Retina (tissue), 1 donor: ENCODE data around the gene TMTC2.

Experiments
- DNase-seq: peaks from one replicate; pipeline ENCODE4 v3.0.0-alpha.2; 2016

Gene TMTC2

GRCh38 chr12:83031196-83031595, 344.5 kb downstream of the TMTC2 start:
- no peak for DNase-seq

GRCh38 chr12:83036847-83037246, 350.1 kb downstream of the TMTC2 start:
- no peak for DNase-seq

- no peak for DNase-seq
Measured at GRCh38 chr12:83039413-83039812, 352.7 kb downstream of the TMTC2 start.

GRCh38 chr12:83040339-83040738, 353.6 kb downstream of the TMTC2 start:
- no peak for DNase-seq

- DNase-seq: no peak
Measured at GRCh38 chr12:83040991-83041390, 354.3 kb downstream of the TMTC2 start.

- no peak for DNase-seq
Measured at GRCh38 chr12:83042441-83043200, 355.9 kb downstream of the TMTC2 start.

- DNase-seq: no peak
Measured at GRCh38 chr12:83044736-83045135, 358.0 kb downstream of the TMTC2 start.

- DNase-seq: no peak
Measured at GRCh38 chr12:83046019-83046418, 359.3 kb downstream of the TMTC2 start.

- DNase-seq: no peak
Measured at GRCh38 chr12:83049306-83049705, 362.6 kb downstream of the TMTC2 start.

- DNase-seq: no peak
Measured at GRCh38 chr12:83052890-83053541, 366.3 kb downstream of the TMTC2 start.

- DNase-seq: no peak
Measured at GRCh38 chr12:83057436-83057835, 370.7 kb downstream of the TMTC2 start.

GRCh38 chr12:83059107-83059506, 372.4 kb downstream of the TMTC2 start:
- DNase-seq: no peak

GRCh38 chr12:83065562-83065961, 378.9 kb downstream of the TMTC2 start:
- DNase-seq: no peak

- no peak for DNase-seq
Measured at GRCh38 chr12:83067981-83068380, 381.3 kb downstream of the TMTC2 start.

GRCh38 chr12:83074358-83074894, 387.7 kb downstream of the TMTC2 start:
- no peak for DNase-seq

- DNase-seq: no peak
Measured at GRCh38 chr12:83075471-83075870, 388.8 kb downstream of the TMTC2 start.

GRCh38 chr12:83077041-83077440, 390.3 kb downstream of the TMTC2 start:
- DNase-seq: no peak

GRCh38 chr12:83082690-83083276, 396.1 kb downstream of the TMTC2 start:
- DNase-seq: no peak

GRCh38 chr12:83083616-83084015, 396.9 kb downstream of the TMTC2 start:
- no peak for DNase-seq

GRCh38 chr12:83084516-83085234, 398.0 kb downstream of the TMTC2 start:
- no peak for DNase-seq

GRCh38 chr12:83086023-83086422, 399.3 kb downstream of the TMTC2 start:
- DNase-seq: no peak

GRCh38 chr12:83089575-83089974, 402.9 kb downstream of the TMTC2 start:
- no peak for DNase-seq

GRCh38 chr12:83092129-83092528, 405.4 kb downstream of the TMTC2 start:
- DNase-seq: no peak
